Measurements from ENCODE around the gene IER5L. TPM values are rescaled to one million over a fixed set of nuclear protein-coding genes. Genes with fewer than 3 reads are reported as not detected.

IER5L gene
- total and polyA plus RNA-seq, 9 of the 15 experiments (the other 6 are each of a cell fraction or from before 2014, with no cell fraction given), result 0.14 to 11.9 (median 0.52) TPM

DNA sequence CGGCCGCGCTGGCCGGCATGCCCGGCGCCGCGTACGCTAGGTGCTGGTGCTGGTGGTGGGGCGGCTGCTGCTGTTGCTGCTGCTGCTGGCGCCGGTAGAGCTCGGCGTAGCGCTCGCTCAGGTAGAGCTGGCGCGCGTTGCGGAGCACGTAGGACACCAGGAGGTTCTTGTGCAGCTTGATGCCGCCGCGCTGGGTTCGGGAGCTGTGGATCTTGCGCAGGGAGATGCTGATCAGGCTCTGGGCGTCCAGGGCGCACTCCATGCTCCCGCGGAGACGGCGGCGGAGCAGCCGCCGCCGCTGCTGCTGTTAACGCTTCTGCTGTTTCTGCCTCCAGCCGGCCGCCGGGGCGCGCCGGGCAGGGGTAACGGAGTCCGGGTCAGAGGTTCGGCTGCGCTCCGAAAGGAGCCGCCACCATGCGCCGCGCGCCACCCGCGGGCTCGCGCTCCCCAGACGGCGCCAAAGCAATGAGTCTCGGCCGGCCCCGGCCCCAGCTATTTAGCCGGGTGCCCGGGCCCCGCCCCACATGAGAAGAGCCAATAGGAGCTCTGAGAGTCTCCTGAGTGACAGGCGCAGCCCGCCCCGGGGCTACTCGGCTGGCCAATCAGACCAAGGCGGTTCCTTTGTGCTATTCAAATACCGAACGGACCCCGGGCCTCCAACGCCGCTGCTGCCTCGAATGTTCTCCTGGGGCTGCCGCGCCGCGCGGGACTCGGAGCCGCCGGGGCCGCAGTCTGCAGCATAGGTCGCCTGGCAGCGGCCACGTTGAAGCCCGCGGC lies at the start of gene IER5L (continued):
- TF ChIP-seq, protein P1, sequence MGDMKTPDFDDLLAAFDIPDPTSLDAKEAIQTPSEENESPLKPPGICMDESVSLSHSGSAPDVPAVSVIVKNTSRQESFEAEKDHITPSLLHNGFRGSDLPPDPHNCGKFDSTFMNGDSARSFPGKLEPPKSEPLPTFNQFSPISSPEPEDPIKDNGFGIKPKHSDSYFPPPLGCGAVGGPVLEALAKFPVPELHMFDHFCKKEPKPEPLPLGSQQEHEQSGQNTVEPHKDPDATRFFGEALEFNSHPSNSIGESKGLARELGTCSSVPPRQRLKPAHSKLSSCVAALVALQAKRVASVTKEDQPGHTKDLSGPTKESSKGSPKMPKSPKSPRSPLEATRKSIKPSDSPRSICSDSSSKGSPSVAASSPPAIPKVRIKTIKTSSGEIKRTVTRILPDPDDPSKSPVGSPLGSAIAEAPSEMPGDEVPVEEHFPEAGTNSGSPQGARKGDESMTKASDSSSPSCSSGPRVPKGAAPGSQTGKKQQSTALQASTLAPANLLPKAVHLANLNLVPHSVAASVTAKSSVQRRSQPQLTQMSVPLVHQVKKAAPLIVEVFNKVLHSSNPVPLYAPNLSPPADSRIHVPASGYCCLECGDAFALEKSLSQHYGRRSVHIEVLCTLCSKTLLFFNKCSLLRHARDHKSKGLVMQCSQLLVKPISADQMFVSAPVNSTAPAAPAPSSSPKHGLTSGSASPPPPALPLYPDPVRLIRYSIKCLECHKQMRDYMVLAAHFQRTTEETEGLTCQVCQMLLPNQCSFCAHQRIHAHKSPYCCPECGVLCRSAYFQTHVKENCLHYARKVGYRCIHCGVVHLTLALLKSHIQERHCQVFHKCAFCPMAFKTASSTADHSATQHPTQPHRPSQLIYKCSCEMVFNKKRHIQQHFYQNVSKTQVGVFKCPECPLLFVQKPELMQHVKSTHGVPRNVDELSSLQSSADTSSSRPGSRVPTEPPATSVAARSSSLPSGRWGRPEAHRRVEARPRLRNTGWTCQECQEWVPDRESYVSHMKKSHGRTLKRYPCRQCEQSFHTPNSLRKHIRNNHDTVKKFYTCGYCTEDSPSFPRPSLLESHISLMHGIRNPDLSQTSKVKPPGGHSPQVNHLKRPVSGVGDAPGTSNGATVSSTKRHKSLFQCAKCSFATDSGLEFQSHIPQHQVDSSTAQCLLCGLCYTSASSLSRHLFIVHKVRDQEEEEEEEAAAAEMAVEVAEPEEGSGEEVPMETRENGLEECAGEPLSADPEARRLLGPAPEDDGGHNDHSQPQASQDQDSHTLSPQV (IDR thresholded peaks at IDR 0.05), result no peak
- peak; percentile 82 for TF ChIP-seq TCF7L2 (IDR thresholded peaks at IDR 0.05; ENCODE audit: low read depth, low read length)
- no peak for TF ChIP-seq TCF3 (CRISPR knock-in tag; IDR thresholded peaks at IDR 0.05)
- 0 out of 2 replicates have a peak, but pooled peaks have one; percentile 10 for TF ChIP-seq SIN3B (IDR thresholded peaks at IDR 0.05; ENCODE audit: low read depth)
- TF ChIP-seq, protein P2, sequence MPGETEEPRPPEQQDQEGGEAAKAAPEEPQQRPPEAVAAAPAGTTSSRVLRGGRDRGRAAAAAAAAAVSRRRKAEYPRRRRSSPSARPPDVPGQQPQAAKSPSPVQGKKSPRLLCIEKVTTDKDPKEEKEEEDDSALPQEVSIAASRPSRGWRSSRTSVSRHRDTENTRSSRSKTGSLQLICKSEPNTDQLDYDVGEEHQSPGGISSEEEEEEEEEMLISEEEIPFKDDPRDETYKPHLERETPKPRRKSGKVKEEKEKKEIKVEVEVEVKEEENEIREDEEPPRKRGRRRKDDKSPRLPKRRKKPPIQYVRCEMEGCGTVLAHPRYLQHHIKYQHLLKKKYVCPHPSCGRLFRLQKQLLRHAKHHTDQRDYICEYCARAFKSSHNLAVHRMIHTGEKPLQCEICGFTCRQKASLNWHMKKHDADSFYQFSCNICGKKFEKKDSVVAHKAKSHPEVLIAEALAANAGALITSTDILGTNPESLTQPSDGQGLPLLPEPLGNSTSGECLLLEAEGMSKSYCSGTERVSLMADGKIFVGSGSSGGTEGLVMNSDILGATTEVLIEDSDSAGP (CRISPR knock-in tag; IDR thresholded peaks at IDR 0.05), result no peak
- no peak for TF ChIP-seq NFRKB (IDR thresholded peaks at IDR 0.05; ENCODE audit: low read depth)
- no peak for TF ChIP-seq CCAR2 (IDR thresholded peaks at IDR 0.05; ENCODE audit: low read depth, low read length)
- TF ChIP-seq SIN3A (IDR thresholded peaks at IDR 0.05; ENCODE audit: borderline replicate concordance in 2 of 2, control insufficient read depth in 1 of 2, low read depth in 2 of 2, low read length in 2 of 2), result 0 out of 4 replicates have a peak, but pooled peaks of 1 of the 2 experiments have one; percentile 58
- no peak for TF ChIP-seq RBM15 (IDR thresholded peaks at IDR 0.05; ENCODE audit: insufficient read depth, low read length)
- peak; percentile 67 for TF ChIP-seq SMAD4 (CRISPR knock-in tag; conservative IDR thresholded peaks at IDR 0.05)
- peak; percentile 84 for TF ChIP-seq L3MBTL2 (IDR thresholded peaks at IDR 0.05)
- TF ChIP-seq FOXP1 (CRISPR knock-in tag; IDR thresholded peaks at IDR 0.05), result no peak
- TF ChIP-seq ZNF217 (CRISPR knock-in tag; IDR thresholded peaks at IDR 0.05), result no peak
- TF ChIP-seq RAD51 (IDR thresholded peaks at IDR 0.05; ENCODE audit: borderline replicate concordance, low read depth), result no peak
- TF ChIP-seq, protein P3, sequence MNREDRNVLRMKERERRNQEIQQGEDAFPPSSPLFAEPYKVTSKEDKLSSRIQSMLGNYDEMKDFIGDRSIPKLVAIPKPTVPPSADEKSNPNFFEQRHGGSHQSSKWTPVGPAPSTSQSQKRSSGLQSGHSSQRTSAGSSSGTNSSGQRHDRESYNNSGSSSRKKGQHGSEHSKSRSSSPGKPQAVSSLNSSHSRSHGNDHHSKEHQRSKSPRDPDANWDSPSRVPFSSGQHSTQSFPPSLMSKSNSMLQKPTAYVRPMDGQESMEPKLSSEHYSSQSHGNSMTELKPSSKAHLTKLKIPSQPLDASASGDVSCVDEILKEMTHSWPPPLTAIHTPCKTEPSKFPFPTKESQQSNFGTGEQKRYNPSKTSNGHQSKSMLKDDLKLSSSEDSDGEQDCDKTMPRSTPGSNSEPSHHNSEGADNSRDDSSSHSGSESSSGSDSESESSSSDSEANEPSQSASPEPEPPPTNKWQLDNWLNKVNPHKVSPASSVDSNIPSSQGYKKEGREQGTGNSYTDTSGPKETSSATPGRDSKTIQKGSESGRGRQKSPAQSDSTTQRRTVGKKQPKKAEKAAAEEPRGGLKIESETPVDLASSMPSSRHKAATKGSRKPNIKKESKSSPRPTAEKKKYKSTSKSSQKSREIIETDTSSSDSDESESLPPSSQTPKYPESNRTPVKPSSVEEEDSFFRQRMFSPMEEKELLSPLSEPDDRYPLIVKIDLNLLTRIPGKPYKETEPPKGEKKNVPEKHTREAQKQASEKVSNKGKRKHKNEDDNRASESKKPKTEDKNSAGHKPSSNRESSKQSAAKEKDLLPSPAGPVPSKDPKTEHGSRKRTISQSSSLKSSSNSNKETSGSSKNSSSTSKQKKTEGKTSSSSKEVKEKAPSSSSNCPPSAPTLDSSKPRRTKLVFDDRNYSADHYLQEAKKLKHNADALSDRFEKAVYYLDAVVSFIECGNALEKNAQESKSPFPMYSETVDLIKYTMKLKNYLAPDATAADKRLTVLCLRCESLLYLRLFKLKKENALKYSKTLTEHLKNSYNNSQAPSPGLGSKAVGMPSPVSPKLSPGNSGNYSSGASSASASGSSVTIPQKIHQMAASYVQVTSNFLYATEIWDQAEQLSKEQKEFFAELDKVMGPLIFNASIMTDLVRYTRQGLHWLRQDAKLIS (CRISPR knock-in tag; IDR thresholded peaks at IDR 0.05), result peak; percentile 66; the same call in 1 of the 2 replicates
- TF ChIP-seq, protein P4, sequence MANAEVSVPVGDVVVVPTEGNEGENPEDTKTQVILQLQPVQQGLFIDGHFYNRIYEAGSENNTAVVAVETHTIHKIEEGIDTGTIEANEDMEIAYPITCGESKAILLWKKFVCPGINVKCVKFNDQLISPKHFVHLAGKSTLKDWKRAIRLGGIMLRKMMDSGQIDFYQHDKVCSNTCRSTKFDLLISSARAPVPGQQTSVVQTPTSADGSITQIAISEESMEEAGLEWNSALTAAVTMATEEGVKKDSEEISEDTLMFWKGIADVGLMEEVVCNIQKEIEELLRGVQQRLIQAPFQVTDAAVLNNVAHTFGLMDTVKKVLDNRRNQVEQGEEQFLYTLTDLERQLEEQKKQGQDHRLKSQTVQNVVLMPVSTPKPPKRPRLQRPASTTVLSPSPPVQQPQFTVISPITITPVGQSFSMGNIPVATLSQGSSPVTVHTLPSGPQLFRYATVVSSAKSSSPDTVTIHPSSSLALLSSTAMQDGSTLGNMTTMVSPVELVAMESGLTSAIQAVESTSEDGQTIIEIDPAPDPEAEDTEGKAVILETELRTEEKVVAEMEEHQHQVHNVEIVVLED (CRISPR knock-in tag; IDR thresholded peaks at IDR 0.05), result no peak

All from K562 (cell line).